Osteoblast (primary cell): ENCODE measurements around the gene PLVAP. TPM values are rescaled to one million over a fixed set of nuclear protein-coding genes. Genes with fewer than 3 reads are reported as not detected.

ENCODE experiments used
- DNase-seq: peaks from one replicate; pipeline ENCODE4 v3.0.0; 2011; ENCODE audit warnings: low spot score, mixed read lengths; ENCODE audit not compliant: insufficient read length; ENCODE audit errors: missing footprints
- H2AFZ ChIP-seq: 2 replicates; pipeline ENCODE4 v1.6.0; 2011; ENCODE audit warnings: mild to moderate bottlenecking, low read length
- H3K27ac ChIP-seq: 2 replicates; pipeline ENCODE4 v1.5.1; 2011; ENCODE audit warnings: mild to moderate bottlenecking, low read depth, low read length, moderate library complexity
- H3K27me3 ChIP-seq: 2 replicates; pipeline ENCODE4 v1.6.0; 2012; ENCODE audit warnings: mild to moderate bottlenecking, control low read depth, inconsistent platforms, low read length, moderate library complexity; ENCODE audit not compliant: insufficient read depth
- H3K36me3 ChIP-seq: 2 replicates; pipeline ENCODE4 v1.5.1; 2011; ENCODE audit warnings: mild to moderate bottlenecking, low read length, control low read depth, moderate library complexity; ENCODE audit not compliant: insufficient read depth
- H3K4me1 ChIP-seq: 2 replicates; pipeline ENCODE4 v1.5.1; 2011; ENCODE audit warnings: mild to moderate bottlenecking, low read length, control low read depth, moderate library complexity; ENCODE audit not compliant: insufficient read depth
- H3K4me2 ChIP-seq: 2 replicates; pipeline ENCODE4 v1.6.0; 2011; ENCODE audit warnings: mild to moderate bottlenecking, low read length; ENCODE audit not compliant: insufficient read depth
- H3K4me3 ChIP-seq: fragments of 200-600 bp; sonication (generic); 3 replicates; pipeline ENCODE4 v1.5.1; 2012; ENCODE audit warnings: mild to moderate bottlenecking, low read length, inconsistent platforms; ENCODE audit not compliant: insufficient read depth
- H3K79me2 ChIP-seq: 2 replicates; pipeline ENCODE4 v1.6.0; 2012; ENCODE audit warnings: mild to moderate bottlenecking, low read length, control low read depth, inconsistent platforms; ENCODE audit not compliant: insufficient read depth
- H3K9me3 ChIP-seq: 2 replicates; pipeline ENCODE4 v1.5.1; 2011; ENCODE audit warnings: low read depth, low read length, control low read depth
- H4K20me1 ChIP-seq: 2 replicates; pipeline ENCODE4 v1.6.0; 2012; ENCODE audit warnings: mild to moderate bottlenecking, low read length, control low read depth; ENCODE audit not compliant: insufficient read depth
- CTCF ChIP-seq: IDR thresholded peaks from 2 replicates; pipeline ENCODE4 v1.5.1; 2011; ENCODE audit warnings: mild to moderate bottlenecking, low read depth, low read length, moderate library complexity; ENCODE audit errors: extremely low read depth
- total RNA-seq: library from RNA; depleted of rRNA; stranded (reverse); fragments of >200 nt; gene quantifications from 2 replicates; pipeline ENCODE4 v1.2.3, GENCODE V29; 2012

PLVAP gene
- total RNA-seq, 1 donor, result not detected

- Histone ChIP-seq H3K9me3 (no peaks in the 10 kb centered on the region), H3K27me3 (peaks cover 19% of the 10 kb centered on the region), H4K20me1 (no peaks in the 10 kb centered on the region), H3K27ac (no peak overlapping the region), H3K4me2 (no peak overlapping the region), H3K4me1 (peaks cover 9% of the 10 kb centered on the region), H2AFZ (no peak overlapping the region), H3K79me2 (no peaks in the 10 kb centered on the region), H3K4me3 (no peak overlapping the region), H3K36me3 (no peaks in the 10 kb centered on the region)
- DNase-seq, result peak; percentile 50
- no peak for TF ChIP-seq CTCF
These were observed 12.1 kb upstream of the PLVAP start for GRCh38 chr19:17389288-17389687.

- peaks cover 4% of the 10 kb centered on the region for H3K27me3 ChIP-seq
- peak; percentile 88 for TF ChIP-seq CTCF
- H3K27ac ChIP-seq, result no peak overlapping the region
- no peak overlapping the region for H2AFZ ChIP-seq
- H3K4me2 ChIP-seq, result no peak overlapping the region
- H3K4me1 ChIP-seq, result peaks cover 9% of the 10 kb centered on the region
- no peaks in the 10 kb centered on the region for H3K36me3 ChIP-seq
- no peak overlapping the region for H3K4me3 ChIP-seq
- DNase-seq, result peak; percentile 94
- H3K9me3 ChIP-seq, result no peaks in the 10 kb centered on the region
- no peaks in the 10 kb centered on the region for H4K20me1 ChIP-seq
- no peaks in the 10 kb centered on the region for H3K79me2 ChIP-seq
These were observed 8.9 kb upstream of the PLVAP start for GRCh38 chr19:17385878-17386611.

- Histone ChIP-seq H3K4me3 (no peak overlapping the region), H3K4me2 (no peak overlapping the region), H3K27me3 (no peaks in the 10 kb centered on the region), H3K4me1 (peaks cover 5% of the 10 kb centered on the region), H3K36me3 (no peaks in the 10 kb centered on the region), H3K27ac (no peak overlapping the region), H2AFZ (no peak overlapping the region), H3K9me3 (no peaks in the 10 kb centered on the region), H3K79me2 (no peaks in the 10 kb centered on the region), H4K20me1 (no peaks in the 10 kb centered on the region)
- peak; percentile 31 for DNase-seq
- no peak for TF ChIP-seq CTCF
These were observed 3.4 kb upstream of the PLVAP start for GRCh38 chr19:17380426-17381138.

- no peak overlapping the region for H3K27ac ChIP-seq
- no peak overlapping the region for H2AFZ ChIP-seq
- TF ChIP-seq CTCF, result no peak
- H3K4me1 ChIP-seq, result peaks cover 5% of the 10 kb centered on the region
- H3K27me3 ChIP-seq, result no peaks in the 10 kb centered on the region
- no peak overlapping the region for H3K4me2 ChIP-seq
- H4K20me1 ChIP-seq, result no peaks in the 10 kb centered on the region
- H3K79me2 ChIP-seq, result no peaks in the 10 kb centered on the region
- H3K4me3 ChIP-seq, result no peak overlapping the region
- H3K36me3 ChIP-seq, result no peaks in the 10 kb centered on the region
- H3K9me3 ChIP-seq, result no peaks in the 10 kb centered on the region
- peak; percentile 37 for DNase-seq
These were observed 2.1 kb upstream of the PLVAP start for GRCh38 chr19:17379221-17379631.
